ENCODE measurements around the gene AMDHD2.

Gene AMDHD2

GRCh38 chr16:2508722-2509400 lies 11.3 kb upstream of the AMDHD2 start:
- no peaks in the 10 kb centered on the region for H4K20me1 ChIP-seq (ENCODE audit: insufficient read depth, low read length, poor library complexity, severe bottlenecking)
- TF ChIP-seq CTCF (conservative IDR thresholded peaks at IDR 0.05; ENCODE audit: low read length): no peak
- no peaks in the 10 kb centered on the region for H3K9me3 ChIP-seq (ENCODE audit: insufficient read depth, low read depth, low read length)

GRCh38 chr16:2511128-2511800 lies 8.9 kb upstream of the AMDHD2 start:
- H2AFZ ChIP-seq (ENCODE audit: low read length): no peak overlapping the region
- H4K20me1 ChIP-seq (ENCODE audit: insufficient read depth, low read length, poor library complexity, severe bottlenecking): peaks cover 9% of the 10 kb centered on the region
- H3F3A ChIP-seq (ENCODE audit: low read depth): no peaks in the 10 kb centered on the region
- TF ChIP-seq CTCF (conservative IDR thresholded peaks at IDR 0.05; ENCODE audit: low read length) (no peak), EZH2phosphoT487 (IDR thresholded peaks at IDR 0.05; ENCODE audit: borderline replicate concordance) (no peak)
- H3K4me2 ChIP-seq (ENCODE audit: low read depth, low read length, poor library complexity, severe bottlenecking): no peak overlapping the region
- H3K9ac ChIP-seq (ENCODE audit: low read depth, low read length, poor library complexity, severe bottlenecking): no peak overlapping the region
- no peak overlapping the region for H3K4me3 ChIP-seq (ENCODE audit: low read length, poor library complexity, severe bottlenecking)
- peaks cover 10% of the 10 kb centered on the region for H3K4me1 ChIP-seq (ENCODE audit: insufficient read depth, low read length, poor library complexity, severe bottlenecking)
- H3K9me2 ChIP-seq (replicated peaks; ENCODE audit: low read depth, low read length): no peaks in the 10 kb centered on the region
- H3K36me3 ChIP-seq (ENCODE audit: insufficient read depth, low read length): no peaks in the 10 kb centered on the region
- H3K27me3 ChIP-seq (ENCODE audit: insufficient read depth, low read length, poor library complexity, severe bottlenecking): no peaks in the 10 kb centered on the region
- H3K79me2 ChIP-seq (ENCODE audit: insufficient read depth, low read length): peaks cover 25% of the 10 kb centered on the region
- no peaks in the 10 kb centered on the region for H3K9me3 ChIP-seq (ENCODE audit: insufficient read depth, low read depth, low read length)

More at GRCh38 chr16:2508722-2509400, 11.3 kb upstream of the AMDHD2 start:
- H3K27me3 ChIP-seq (ENCODE audit: insufficient read depth, low read length, poor library complexity, severe bottlenecking): no peaks in the 10 kb centered on the region
- peaks cover 4% of the 10 kb centered on the region for H3K4me1 ChIP-seq (ENCODE audit: insufficient read depth, low read length, poor library complexity, severe bottlenecking)
- H3K4me2 ChIP-seq (ENCODE audit: low read depth, low read length, poor library complexity, severe bottlenecking): no peak overlapping the region
- H3K9ac ChIP-seq (ENCODE audit: low read depth, low read length, poor library complexity, severe bottlenecking): no peak overlapping the region
- H2AFZ ChIP-seq (ENCODE audit: low read length): no peak overlapping the region
- no peaks in the 10 kb centered on the region for H3K36me3 ChIP-seq (ENCODE audit: insufficient read depth, low read length)
- no peak overlapping the region for H3K4me3 ChIP-seq (ENCODE audit: low read length, poor library complexity, severe bottlenecking)
- H3K9me2 ChIP-seq (replicated peaks; ENCODE audit: low read depth, low read length): no peaks in the 10 kb centered on the region
- H3F3A ChIP-seq (ENCODE audit: low read depth): no peaks in the 10 kb centered on the region
- H3K79me2 ChIP-seq (ENCODE audit: insufficient read depth, low read length): peaks cover under 1% of the 10 kb centered on the region; the same call in 1 of the 2 replicates

- TF ChIP-seq EZH2phosphoT487 (IDR thresholded peaks at IDR 0.05; ENCODE audit: borderline replicate concordance): no peak
- TF ChIP-seq CTCF (conservative IDR thresholded peaks at IDR 0.05; ENCODE audit: low read length): no peak
- no peak overlapping the region for H2AFZ ChIP-seq (ENCODE audit: low read length)
- H3K4me2 ChIP-seq (ENCODE audit: low read depth, low read length, poor library complexity, severe bottlenecking): no peak overlapping the region
- H3K27me3 ChIP-seq (ENCODE audit: insufficient read depth, low read length, poor library complexity, severe bottlenecking): no peaks in the 10 kb centered on the region
- H4K20me1 ChIP-seq (ENCODE audit: insufficient read depth, low read length, poor library complexity, severe bottlenecking): peaks cover 9% of the 10 kb centered on the region
- H3K4me1 ChIP-seq (ENCODE audit: insufficient read depth, low read length, poor library complexity, severe bottlenecking): peaks cover 12% of the 10 kb centered on the region
- no peaks in the 10 kb centered on the region for H3K9me3 ChIP-seq (ENCODE audit: insufficient read depth, low read depth, low read length)
- H3K36me3 ChIP-seq (ENCODE audit: insufficient read depth, low read length): no peaks in the 10 kb centered on the region
- peaks cover 34% of the 10 kb centered on the region for H3K79me2 ChIP-seq (ENCODE audit: insufficient read depth, low read length)
- no peak overlapping the region for H3K9ac ChIP-seq (ENCODE audit: low read depth, low read length, poor library complexity, severe bottlenecking)
- H3K9me2 ChIP-seq (replicated peaks; ENCODE audit: low read depth, low read length): no peaks in the 10 kb centered on the region
- no peak overlapping the region for H3K4me3 ChIP-seq (ENCODE audit: low read length, poor library complexity, severe bottlenecking)
- H3F3A ChIP-seq (ENCODE audit: low read depth): no peaks in the 10 kb centered on the region
These were observed 8.0 kb upstream of the AMDHD2 start for GRCh38 chr16:2511996-2512734.
